Measurements from ENCODE around the gene NPTX1.

Gene NPTX1

DNA sequence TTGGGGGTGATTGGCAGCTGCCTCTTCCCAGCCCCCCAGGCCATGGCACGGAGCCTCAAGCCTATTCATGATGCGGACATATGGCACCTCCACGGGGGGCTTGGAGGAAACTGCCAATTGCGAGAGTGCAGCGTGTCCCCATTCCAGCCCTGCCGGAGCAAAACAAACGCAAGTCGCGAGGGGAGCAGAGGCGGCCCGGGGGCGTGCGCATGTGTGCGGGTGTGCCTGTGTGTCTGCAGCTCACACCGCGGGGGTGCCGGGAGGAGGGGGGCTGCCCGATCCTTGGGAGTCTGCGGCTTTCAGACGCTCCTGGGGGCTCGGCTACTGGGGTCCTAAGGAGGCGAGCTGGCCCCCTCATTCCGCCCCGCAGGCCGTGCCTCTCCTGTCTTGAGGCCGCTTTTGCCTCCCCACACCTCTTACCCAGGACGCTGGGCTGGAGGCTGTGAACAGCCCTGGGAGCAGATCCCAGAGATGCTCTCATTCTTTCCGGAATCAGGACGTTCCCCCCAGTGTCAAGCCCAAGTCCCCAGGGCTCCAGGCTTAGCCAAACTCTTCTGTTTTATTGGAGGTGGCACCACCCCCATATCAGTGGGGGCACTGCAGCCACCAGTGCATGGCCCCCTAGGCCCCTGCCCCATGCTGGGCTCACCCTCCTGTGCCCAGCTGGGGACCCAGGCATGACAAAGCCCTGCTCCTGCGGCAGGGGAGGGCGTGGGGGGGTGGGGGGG, 32.3 kb downstream of the NPTX1 start:
- no peak for TF ChIP-seq SIN3A (IDR thresholded peaks at IDR 0.05; ENCODE audit: borderline replicate concordance, insufficient read depth, low read length)
- no peak for TF ChIP-seq POLR2AphosphoS5 (IDR thresholded peaks at IDR 0.05; ENCODE audit: low read depth, low read length)
- no peak for TF ChIP-seq FOXP2 (optimal IDR thresholded peaks at IDR 0.05; ENCODE audit: borderline replicate concordance, extremely low read depth, extremely low read length, insufficient read depth)
- TF ChIP-seq, protein P1, sequence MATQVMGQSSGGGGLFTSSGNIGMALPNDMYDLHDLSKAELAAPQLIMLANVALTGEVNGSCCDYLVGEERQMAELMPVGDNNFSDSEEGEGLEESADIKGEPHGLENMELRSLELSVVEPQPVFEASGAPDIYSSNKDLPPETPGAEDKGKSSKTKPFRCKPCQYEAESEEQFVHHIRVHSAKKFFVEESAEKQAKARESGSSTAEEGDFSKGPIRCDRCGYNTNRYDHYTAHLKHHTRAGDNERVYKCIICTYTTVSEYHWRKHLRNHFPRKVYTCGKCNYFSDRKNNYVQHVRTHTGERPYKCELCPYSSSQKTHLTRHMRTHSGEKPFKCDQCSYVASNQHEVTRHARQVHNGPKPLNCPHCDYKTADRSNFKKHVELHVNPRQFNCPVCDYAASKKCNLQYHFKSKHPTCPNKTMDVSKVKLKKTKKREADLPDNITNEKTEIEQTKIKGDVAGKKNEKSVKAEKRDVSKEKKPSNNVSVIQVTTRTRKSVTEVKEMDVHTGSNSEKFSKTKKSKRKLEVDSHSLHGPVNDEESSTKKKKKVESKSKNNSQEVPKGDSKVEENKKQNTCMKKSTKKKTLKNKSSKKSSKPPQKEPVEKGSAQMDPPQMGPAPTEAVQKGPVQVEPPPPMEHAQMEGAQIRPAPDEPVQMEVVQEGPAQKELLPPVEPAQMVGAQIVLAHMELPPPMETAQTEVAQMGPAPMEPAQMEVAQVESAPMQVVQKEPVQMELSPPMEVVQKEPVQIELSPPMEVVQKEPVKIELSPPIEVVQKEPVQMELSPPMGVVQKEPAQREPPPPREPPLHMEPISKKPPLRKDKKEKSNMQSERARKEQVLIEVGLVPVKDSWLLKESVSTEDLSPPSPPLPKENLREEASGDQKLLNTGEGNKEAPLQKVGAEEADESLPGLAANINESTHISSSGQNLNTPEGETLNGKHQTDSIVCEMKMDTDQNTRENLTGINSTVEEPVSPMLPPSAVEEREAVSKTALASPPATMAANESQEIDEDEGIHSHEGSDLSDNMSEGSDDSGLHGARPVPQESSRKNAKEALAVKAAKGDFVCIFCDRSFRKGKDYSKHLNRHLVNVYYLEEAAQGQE (IDR thresholded peaks at IDR 0.05; ENCODE audit: insufficient read depth in 1 of 2, low read depth in 2 of 2, low read length in 2 of 2) = no peak
- no peak for TF ChIP-seq TAF1 (IDR thresholded peaks at IDR 0.05; ENCODE audit: borderline replicate concordance, insufficient read depth, low read length)

DNA sequence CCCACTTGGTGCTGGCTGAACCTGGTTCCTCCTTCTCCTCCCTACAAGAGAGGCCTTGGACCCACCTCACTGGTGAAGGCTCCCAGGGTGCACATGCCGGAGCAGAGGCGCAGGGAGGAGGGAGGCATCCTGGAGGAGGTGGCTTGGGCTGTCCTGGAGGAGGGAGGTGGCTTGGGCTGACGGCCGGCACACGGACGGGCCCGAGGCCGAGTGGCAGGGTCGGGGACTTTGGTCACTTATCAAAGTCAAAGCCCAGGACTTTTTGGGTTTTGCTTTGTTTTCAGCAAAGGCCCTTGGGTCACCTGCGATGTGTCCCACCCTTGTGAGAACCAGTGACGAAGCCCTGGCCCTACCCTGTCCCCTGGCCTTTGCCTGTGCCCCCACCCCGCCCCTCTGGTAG, 32.9 kb downstream of the NPTX1 start:
- no peak for TF ChIP-seq SIN3A (IDR thresholded peaks at IDR 0.05; ENCODE audit: borderline replicate concordance, insufficient read depth, low read length)
- TF ChIP-seq POLR2AphosphoS5 (IDR thresholded peaks at IDR 0.05; ENCODE audit: low read depth, low read length) = no peak
- TF ChIP-seq, protein P1 (IDR thresholded peaks at IDR 0.05; ENCODE audit: insufficient read depth in 1 of 2, low read depth in 2 of 2, low read length in 2 of 2) = no peak
- no peak for TF ChIP-seq TAF1 (IDR thresholded peaks at IDR 0.05; ENCODE audit: borderline replicate concordance, insufficient read depth, low read length)
- TF ChIP-seq FOXP2 (optimal IDR thresholded peaks at IDR 0.05; ENCODE audit: borderline replicate concordance, extremely low read depth, extremely low read length, insufficient read depth) = no peak

DNA sequence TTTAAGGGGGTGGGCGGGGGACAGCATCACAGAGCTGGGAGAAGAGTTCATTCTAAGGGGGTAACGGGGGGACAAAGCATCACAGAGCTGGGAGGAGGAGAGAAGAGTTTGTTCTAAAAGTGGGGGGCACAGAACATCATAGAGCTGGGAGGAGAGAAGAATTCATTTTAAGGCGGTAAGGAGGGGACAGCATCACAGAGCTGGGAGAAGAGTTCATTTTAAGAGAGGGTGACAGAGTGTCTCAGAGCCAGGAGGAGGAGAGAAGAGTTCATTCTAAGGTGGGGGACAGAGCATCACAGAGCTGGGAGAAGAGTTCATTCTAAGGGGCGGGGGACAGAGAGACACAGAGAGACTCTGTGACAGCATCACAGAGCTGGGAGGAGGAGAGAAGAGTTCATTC, 33.6 kb downstream of the NPTX1 start:
- no peak for TF ChIP-seq FOXP2 (optimal IDR thresholded peaks at IDR 0.05; ENCODE audit: borderline replicate concordance, extremely low read depth, extremely low read length, insufficient read depth)
- TF ChIP-seq POLR2AphosphoS5 (IDR thresholded peaks at IDR 0.05; ENCODE audit: low read depth, low read length) = no peak
- TF ChIP-seq SIN3A (IDR thresholded peaks at IDR 0.05; ENCODE audit: borderline replicate concordance, insufficient read depth, low read length) = no peak
- no peak for TF ChIP-seq TAF1 (IDR thresholded peaks at IDR 0.05; ENCODE audit: borderline replicate concordance, insufficient read depth, low read length)
- TF ChIP-seq, protein P1 (IDR thresholded peaks at IDR 0.05; ENCODE audit: insufficient read depth in 1 of 2, low read depth in 2 of 2, low read length in 2 of 2) = no peak

DNA sequence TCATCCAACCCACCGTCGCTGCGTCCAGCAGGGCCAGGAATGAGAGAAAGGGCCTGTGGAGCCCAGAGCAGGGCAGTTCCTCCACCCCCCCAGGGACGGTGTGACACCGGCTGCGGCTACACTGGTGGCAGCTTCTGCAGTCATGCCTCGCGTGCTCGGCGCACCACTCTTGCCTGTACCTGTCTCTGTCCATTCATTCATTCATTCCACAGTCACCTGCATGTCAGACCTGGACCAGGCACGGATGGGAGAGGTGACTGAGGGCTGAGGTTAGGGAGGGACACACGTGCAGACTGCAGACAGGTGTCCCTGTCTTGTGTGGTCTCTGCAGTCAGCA, 34.1 kb downstream of the NPTX1 start:
- TF ChIP-seq FOXP2 (optimal IDR thresholded peaks at IDR 0.05; ENCODE audit: borderline replicate concordance, extremely low read depth, extremely low read length, insufficient read depth) = no peak
- TF ChIP-seq, protein P1 (IDR thresholded peaks at IDR 0.05; ENCODE audit: insufficient read depth in 1 of 2, low read depth in 2 of 2, low read length in 2 of 2) = peak; percentile 9 to 24; a peak in 1 of 4 replicates
